Colon (tissue), 2 donors: Measurements from ENCODE around the gene ACTL10.
"Not testable (repeated sequence)": the region's sequence is repeated elsewhere in the genome, so short reads cannot be mapped to it uniquely, and the experiment has no call there.

ENCODE experiments used
- FAIRE-seq: peaks from 2 replicates; lab custom pipeline; 2012; peaks lifted over from hg19 to GRCh38; lab: Jason Lieb, UNC
- donor health status: control.
- donor health status: control.

The ACTL10 gene

GRCh38 chr20:33666293-33667244, at the start of gene ACTL10:
ACTL10 (plus strand) TSS chr20:33666943; CDS start chr20:33667498, 555 bp downstream.
- no peak for FAIRE-seq

DNA sequence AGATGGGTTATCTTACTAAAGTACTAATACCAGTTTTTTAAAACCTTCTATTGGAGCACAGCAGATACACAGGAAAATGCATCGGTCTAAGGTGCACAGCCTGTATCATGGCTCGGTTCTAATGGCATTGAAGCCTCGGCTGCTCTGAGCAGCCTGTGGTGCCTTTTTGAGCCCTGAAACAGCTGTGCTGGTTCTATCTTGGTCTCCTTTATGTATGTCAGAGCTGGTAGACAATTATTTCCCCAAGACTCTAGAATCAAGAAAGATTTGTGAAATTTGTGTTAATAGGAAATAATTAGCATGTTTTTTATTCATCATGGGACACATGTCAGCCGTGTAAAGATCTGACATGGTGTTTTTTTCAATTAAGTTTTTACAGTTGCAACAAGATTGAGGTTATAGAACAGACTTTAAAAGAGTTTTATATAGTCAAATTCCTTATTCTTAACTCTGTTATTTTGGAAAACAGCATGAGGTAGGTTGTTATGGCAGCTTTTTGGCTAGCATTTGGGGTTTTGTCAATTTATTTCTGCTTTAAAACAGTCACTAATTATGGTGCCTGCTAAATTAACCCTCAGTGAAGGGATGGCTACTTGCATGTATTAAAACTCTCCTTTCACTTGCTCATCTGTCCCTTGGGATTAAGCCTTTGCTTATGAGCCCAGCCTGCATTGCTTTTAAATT, 44.9 kb upstream of the ACTL10 start:
- FAIRE-seq = no peak

DNA sequence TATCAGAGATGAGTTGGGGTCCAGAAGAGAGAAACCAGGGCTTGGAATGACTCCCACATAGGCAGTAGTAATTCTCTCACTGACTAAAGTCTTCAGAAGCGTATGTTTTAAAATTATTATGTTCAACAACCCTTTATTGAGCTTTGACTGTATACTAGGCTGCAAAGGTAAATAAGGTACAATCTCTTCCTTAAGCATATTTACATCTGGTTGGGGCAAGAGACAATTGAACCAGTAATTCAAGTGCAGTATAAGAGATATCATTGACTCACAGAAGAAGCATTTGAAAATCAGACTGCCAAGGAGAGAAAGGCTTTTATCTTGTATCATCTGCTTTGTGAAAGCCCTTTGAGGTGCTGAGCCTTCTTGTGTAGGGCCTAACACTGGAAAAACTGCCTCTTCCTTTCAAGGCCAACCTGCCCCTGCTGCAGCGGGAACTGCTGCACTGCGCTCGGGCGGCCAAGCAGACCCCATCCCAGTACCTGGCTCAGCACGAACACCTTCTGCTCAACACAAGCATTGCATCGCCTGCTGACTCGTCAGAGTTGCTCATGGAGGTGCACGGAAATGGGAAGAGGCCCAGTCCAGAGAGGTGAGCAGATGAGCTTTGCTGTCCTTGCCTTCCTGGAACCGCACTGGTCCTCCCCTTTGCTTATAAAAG, 43.9 kb upstream of the ACTL10 start:
- no peak for FAIRE-seq

- no peak for FAIRE-seq
Observed at GRCh38 chr20:33624399-33624798, 42.3 kb upstream of the ACTL10 start.

DNA sequence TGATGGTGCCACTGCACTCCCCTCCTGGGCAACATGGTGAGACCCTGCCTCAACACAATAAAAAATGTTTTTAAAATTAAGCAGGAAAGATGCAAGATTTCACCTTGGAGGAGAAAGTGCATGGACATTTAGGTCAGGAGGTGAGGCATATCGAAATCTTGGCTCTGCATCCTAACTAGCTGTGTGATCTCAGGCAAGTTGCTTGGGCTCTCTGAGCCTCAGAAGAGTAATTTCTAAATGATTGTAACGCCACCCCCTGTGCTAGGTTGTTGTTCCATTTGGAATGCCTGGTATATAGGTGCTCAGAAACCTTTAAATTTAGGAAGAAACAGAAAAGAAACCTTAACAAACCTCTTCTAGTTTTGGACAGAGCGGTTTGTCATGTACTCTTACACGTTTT, 40.6 kb upstream of the ACTL10 start:
- no peak for FAIRE-seq

- FAIRE-seq = no peak
Observed at GRCh38 chr20:33627577-33628216, 39.0 kb upstream of the ACTL10 start.

- FAIRE-seq = no peak
Observed at GRCh38 chr20:33629533-33629932, 37.2 kb upstream of the ACTL10 start.

GRCh38 chr20:33629979-33630378, 36.8 kb upstream of the ACTL10 start:
- no peak for FAIRE-seq

DNA sequence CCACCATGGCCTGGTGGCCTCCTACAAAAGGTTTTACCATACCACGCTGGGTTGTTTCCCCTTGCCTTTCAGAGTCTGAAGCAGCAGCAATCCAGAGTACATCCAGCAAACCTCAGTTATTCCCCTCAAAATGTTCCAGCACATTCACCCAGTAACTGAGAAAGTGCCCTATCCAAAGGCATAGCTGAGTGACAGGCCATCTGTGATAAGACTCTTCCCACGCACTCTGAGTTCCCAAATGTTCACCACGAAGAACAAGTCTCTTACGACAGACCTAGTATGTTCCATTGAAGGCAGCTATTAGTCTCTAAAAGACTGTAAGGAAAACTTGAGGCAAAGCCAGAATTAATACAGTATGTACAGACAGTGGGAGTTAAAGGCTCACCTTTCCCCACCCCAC, 36.2 kb upstream of the ACTL10 start:
- FAIRE-seq = no peak

DNA sequence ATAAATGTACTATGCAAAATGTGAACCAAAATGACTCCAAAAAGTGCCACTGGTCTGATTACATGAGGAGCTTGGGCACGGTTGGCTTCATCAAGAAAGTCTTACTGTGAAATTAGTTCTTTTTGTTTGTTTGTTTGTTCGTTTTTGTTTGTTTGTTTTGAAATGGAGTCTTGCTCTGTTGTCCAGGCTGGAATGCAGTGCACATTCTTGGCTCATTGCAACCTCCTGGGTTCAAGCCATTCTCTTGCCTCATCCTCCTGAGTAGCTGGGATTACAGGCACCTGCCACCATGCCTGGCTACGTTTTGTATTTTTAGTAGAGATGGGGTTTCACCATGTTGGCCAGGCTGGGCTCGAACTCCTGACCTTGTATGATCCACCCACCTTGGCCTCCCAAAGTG, 34.8 kb upstream of the ACTL10 start:
- FAIRE-seq = not testable (repeated sequence)

- FAIRE-seq = no peak
Observed at GRCh38 chr20:33635341-33635740, 31.4 kb upstream of the ACTL10 start.

DNA sequence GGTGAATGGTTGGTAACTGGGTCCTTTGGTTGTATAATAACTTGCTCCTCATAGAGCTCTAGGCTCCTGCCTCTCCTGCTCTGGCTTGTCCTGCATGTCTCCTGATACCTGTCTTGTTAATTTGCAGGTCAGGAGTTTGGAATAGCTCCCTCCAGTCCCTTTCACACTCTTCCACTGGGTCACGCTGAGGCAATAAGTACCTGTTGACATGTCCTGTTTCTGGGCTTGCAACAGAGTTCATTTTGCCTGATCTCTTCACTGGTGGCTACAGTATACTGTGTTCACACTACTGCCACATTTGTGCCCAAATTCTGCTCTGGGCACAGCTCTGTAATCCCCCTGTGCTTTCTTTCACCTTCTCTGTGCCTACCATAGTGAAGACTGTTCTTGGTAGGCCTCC, 30.0 kb upstream of the ACTL10 start:
- FAIRE-seq = no peak

- no peak for FAIRE-seq
Observed at GRCh38 chr20:33640287-33640686, 26.5 kb upstream of the ACTL10 start.

- no peak for FAIRE-seq
Observed at GRCh38 chr20:33644313-33645071, 22.3 kb upstream of the ACTL10 start.

GRCh38 chr20:33645072-33645358, 21.7 kb upstream of the ACTL10 start:
- no peak for FAIRE-seq

GRCh38 chr20:33645396-33645795, 21.3 kb upstream of the ACTL10 start:
- no peak for FAIRE-seq

- no peak for FAIRE-seq
Observed at GRCh38 chr20:33646191-33646590, 20.6 kb upstream of the ACTL10 start.

- not testable (repeated sequence) for FAIRE-seq
Observed at GRCh38 chr20:33646959-33647602, 19.7 kb upstream of the ACTL10 start.

DNA sequence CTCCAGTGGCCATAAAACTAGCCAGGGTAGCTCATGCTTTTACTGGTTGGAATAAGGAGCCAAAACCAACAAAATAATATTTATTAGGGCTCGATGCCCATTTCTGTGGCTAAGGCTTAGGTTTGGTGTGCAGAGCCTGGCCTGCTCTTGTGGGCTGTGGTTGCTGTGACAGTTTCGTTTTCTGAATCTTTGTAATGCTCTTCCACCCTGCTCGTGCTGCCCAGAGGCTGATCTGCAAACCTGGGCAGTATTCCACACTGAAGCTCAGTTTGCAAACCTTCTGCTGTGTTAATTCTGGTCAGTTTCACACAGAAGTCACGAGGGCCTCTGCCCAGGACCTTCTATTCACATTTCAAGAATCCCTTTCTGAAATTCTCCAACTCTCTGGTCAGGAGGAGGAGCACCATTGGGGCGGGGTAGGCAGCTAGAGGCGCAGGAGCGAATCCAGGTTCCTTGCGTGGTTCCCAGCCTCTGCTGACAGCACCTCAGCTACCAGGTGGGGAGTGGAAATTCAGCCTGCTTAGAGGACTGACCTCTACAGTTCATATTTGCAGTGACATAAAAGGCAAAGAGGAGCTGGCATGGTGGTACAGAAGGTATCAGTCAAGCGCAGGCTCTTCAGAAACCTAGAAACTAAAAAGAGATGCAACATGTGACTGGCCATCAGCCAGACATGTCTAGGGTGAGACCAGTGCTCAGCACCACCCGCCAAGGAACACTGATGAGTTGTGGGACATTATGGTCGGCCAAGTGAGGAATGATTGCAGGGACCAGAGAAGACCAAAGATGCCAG, 18.9 kb upstream of the ACTL10 start:
- no peak for FAIRE-seq

- no peak for FAIRE-seq
Observed at GRCh38 chr20:33648396-33649004, 18.2 kb upstream of the ACTL10 start.
